GM23338 (cell line): Measurements from ENCODE around the gene LRRC37B. TPM values are rescaled to one million over a fixed set of nuclear protein-coding genes. Genes with fewer than 3 reads are reported as not detected.
A peak's percentile ranks its signal among the peaks of the same experiment; 100 is the strongest.

ENCODE experiments used
- ATAC-seq: fragments of 200-7000 bp; cut with Tn5 transposase; 3 replicates; pipeline ENCODE4 v1.9.1; 2020
- DNase-seq: peaks from one replicate; pipeline ENCODE4 v3.0.0-alpha.2; 2015; ENCODE audit warnings: low spot score
- H2AFZ ChIP-seq: fragments of 200-600 bp; sonication (generic); 2 replicates; pipeline ENCODE4 v1.8.0; 2016; ENCODE audit warnings: antibody characterized with exemption, mild to moderate bottlenecking, moderate library complexity
- H3F3A ChIP-seq: fragments of 200-600 bp; sonication (generic); replicated peaks from 2 replicates; pipeline ENCODE4 v1.8.0; 2017; ENCODE audit warnings: antibody characterized with exemption, mixed run types, low read depth
- H3K27ac ChIP-seq: fragments of 200-600 bp; sonication (generic); 2 replicates; pipeline ENCODE4 v1.6.1; 2016; ENCODE audit warnings: low read depth
- H3K27me3 ChIP-seq: fragments of 200-600 bp; sonication (generic); 2 replicates; pipeline ENCODE4 v1.8.0; 2016; ENCODE audit warnings: mild to moderate bottlenecking, mixed run types, moderate library complexity; ENCODE audit not compliant: insufficient read depth
- H3K36me3 ChIP-seq: fragments of 200-600 bp; sonication (generic); 2 replicates; pipeline ENCODE4 v1.8.0; 2016; ENCODE audit warnings: mild to moderate bottlenecking; ENCODE audit not compliant: insufficient read depth
- H3K4me1 ChIP-seq: fragments of 200-600 bp; sonication (generic); 2 replicates; pipeline ENCODE4 v1.8.0; 2016; ENCODE audit warnings: mild to moderate bottlenecking, moderate library complexity; ENCODE audit not compliant: insufficient read depth
- H3K4me2 ChIP-seq: fragments of 200-600 bp; sonication (generic); 2 replicates; pipeline ENCODE4 v1.7.1; 2017; ENCODE audit warnings: mixed run types
- H3K4me3 ChIP-seq: fragments of 200-600 bp; sonication (generic); 2 replicates; pipeline ENCODE4 v1.6.1; 2016; ENCODE audit warnings: mixed run types
- H3K79me2 ChIP-seq: fragments of 200-600 bp; sonication (generic); replicated peaks from 2 replicates; pipeline ENCODE4 v1.8.0; 2017; ENCODE audit warnings: mild to moderate bottlenecking; ENCODE audit not compliant: insufficient read depth
- H3K9me2 ChIP-seq: fragments of 200-600 bp; sonication (generic); 2 replicates; pipeline ENCODE4 v1.8.0; 2017; ENCODE audit not compliant: insufficient read depth
- H4K20me1 ChIP-seq: fragments of 200-600 bp; sonication (generic); replicated peaks from 2 replicates; pipeline ENCODE4 v1.8.0; 2017; ENCODE audit warnings: mild to moderate bottlenecking; ENCODE audit not compliant: insufficient read depth
- H3K27ac Mint-ChIP-seq: 2 replicates; pipeline ENCODE4 v1.8.0; 2020; ENCODE audit warnings: inconsistent platforms, mild to moderate bottlenecking, moderate library complexity, mixed read lengths
- H3K27me3 Mint-ChIP-seq: 3 replicates; pipeline ENCODE4 v1.8.0; 2022; ENCODE audit warnings: low read depth, mild to moderate bottlenecking, moderate library complexity, mixed read lengths, inconsistent platforms; ENCODE audit not compliant: insufficient read depth, poor library complexity
- H3K36me3 Mint-ChIP-seq: 3 replicates; pipeline ENCODE4 v1.8.0; 2021; ENCODE audit warnings: low read depth, mild to moderate bottlenecking, inconsistent platforms, moderate library complexity, mixed read lengths
- H3K4me1 Mint-ChIP-seq: 3 replicates; pipeline ENCODE4 v1.8.0; 2020; ENCODE audit warnings: mild to moderate bottlenecking, inconsistent platforms, mixed read lengths
- H3K4me3 Mint-ChIP-seq: 3 replicates; pipeline ENCODE4 v1.8.0; 2021; ENCODE audit warnings: moderate library complexity, mild to moderate bottlenecking, inconsistent platforms, mixed read lengths
- H3K9me3 Mint-ChIP-seq: 3 replicates; pipeline ENCODE4 v1.8.0; 2020; ENCODE audit warnings: moderate library complexity, mild to moderate bottlenecking, inconsistent platforms, mixed read lengths
- CREB1 ChIP-seq: fragments of 250-450 bp; sonication (Bioruptor Pico); IDR thresholded peaks from 2 replicates; pipeline ENCODE4 v1.5.0; 2020; ENCODE audit warnings: low read depth, mild to moderate bottlenecking, moderate library complexity
- EZH2 ChIP-seq: fragments of 200-600 bp; sonication (generic); IDR thresholded peaks from one replicate; pipeline ENCODE4 v1.8.0; 2017; ENCODE audit warnings: antibody characterized with exemption, mild to moderate bottlenecking, low read depth; ENCODE audit not compliant: unreplicated experiment
- EZH2phosphoT487 ChIP-seq: fragments of 200-600 bp; sonication (generic); IDR thresholded peaks from one replicate; pipeline ENCODE4 v1.8.1; 2018; ENCODE audit warnings: antibody characterized with exemption; ENCODE audit not compliant: unreplicated experiment
- JUNB ChIP-seq: IDR thresholded peaks from one replicate; pipeline ENCODE4 v1.6.1; 2016; ENCODE audit warnings: antibody characterized with exemption; ENCODE audit not compliant: unreplicated experiment
- NANOG ChIP-seq: IDR thresholded peaks from 2 replicates; pipeline ENCODE4 v1.6.1; 2016; ENCODE audit warnings: antibody characterized with exemption, borderline replicate concordance
- POLR2AphosphoS5 ChIP-seq: IDR thresholded peaks from 2 replicates; pipeline ENCODE4 v1.6.1; 2016; ENCODE audit warnings: antibody characterized with exemption, low read depth
- STAT1 ChIP-seq: IDR thresholded peaks from one replicate; pipeline ENCODE4 v1.6.1; 2016; ENCODE audit warnings: antibody characterized with exemption; ENCODE audit not compliant: unreplicated experiment
- ZNF114 ChIP-seq: fragments of 250-450 bp; sonication (Bioruptor Pico); IDR thresholded peaks from 2 replicates; pipeline ENCODE4 v1.5.0; 2020; ENCODE audit warnings: mild to moderate bottlenecking, moderate library complexity
- ZNF331 ChIP-seq: fragments of 250-450 bp; sonication (Bioruptor Pico); IDR thresholded peaks from 2 replicates; pipeline ENCODE4 v1.5.0; 2020; ENCODE audit warnings: low read depth, mild to moderate bottlenecking, moderate library complexity
- polyA plus RNA-seq: library from polyadenylated mRNA; unstranded; fragments of >200 nt; fragmentation: Nextera tagmentation; extraction: Ambion mirVana; gene quantifications from 2 replicates; pipeline ENCODE4 v1.2.1, GENCODE V29; 2016
- total RNA-seq: library from RNA; depleted of rRNA; stranded (reverse); fragments of >200 nt; shearing (Covaris generic); gene quantifications from 2 replicates; pipeline ENCODE4 v1.2.3, GENCODE V29; 2014
- TF ChIP-seq, protein P1 (sequence below): IDR thresholded peaks from one replicate; pipeline ENCODE4 v1.6.1; 2018; ENCODE audit warnings: antibody characterized with exemption; ENCODE audit not compliant: unreplicated experiment
- TF ChIP-seq, protein P2 (sequence below): IDR thresholded peaks from 2 replicates; pipeline ENCODE4 v1.6.1; 2016; ENCODE audit warnings: antibody characterized with exemption
- TF ChIP-seq, protein P3 (sequence below), 2 experiments: fragments of 200-600 bp in 1 of 2; sonication (generic) in 1 of 2; conservative IDR thresholded peaks; 2 replicates each; pipeline versions ENCODE4 v1.5.1 to v1.6.1; 2016 to 2017; ENCODE audit warnings: antibody characterized with exemption in 2 of 2, low read depth in 2 of 2, mild to moderate bottlenecking in 2 of 2, moderate library complexity in 1 of 2

Gene LRRC37B
- total and polyA plus RNA-seq, 2 experiments from 2014 or later: 21.4 to 24.3 TPM

DNA sequence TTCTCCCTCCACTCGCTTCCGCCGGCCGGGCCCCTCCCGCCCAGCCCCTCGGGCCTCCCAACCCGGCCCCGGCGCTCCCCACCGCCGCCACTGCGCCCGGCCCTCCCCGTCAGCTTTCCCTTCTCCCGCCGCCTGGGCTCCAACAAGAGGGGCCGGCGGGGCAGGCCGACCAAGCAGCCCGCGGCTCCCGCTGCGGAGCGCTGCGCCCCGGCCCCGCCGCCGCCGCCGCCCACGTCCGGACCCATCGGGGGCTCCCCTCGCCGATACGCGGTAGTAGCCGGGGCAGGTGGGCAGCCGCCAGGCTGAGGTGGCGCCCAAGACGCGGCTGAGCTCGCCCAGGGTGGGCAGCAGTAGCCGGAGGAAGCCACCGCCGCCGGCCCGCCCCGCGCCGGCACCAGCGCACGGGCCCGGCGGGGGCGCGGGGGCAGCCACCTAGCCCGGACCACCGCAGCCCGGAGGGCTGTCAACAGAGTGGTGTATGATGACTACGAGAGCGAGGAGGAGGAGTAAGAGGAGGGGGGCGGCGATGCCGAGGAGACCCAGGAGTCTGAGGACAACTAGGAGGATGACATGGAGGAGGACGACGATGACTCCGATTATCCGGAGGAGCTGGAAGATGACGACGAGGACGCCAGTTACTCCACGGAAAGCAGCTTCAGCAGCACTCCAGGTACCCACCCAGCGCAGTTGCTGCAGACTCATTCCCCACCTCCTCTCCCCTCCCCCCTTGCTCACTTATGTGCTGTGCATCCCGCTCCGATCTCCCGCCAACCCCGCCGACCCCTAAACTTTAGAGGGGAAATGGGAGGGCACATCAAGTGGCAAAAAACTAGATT lies 498 bp downstream of the LRRC37B start:
- Mint-ChIP-seq H3K27ac (peak overlapping the region; percentile 89), H3K36me3 (no peaks in the 10 kb centered on the region; the same call in 1 of the 3 replicates), H3K27me3 (peaks cover 11% of the 10 kb centered on the region), H3K4me1 (peaks cover 6% of the 10 kb centered on the region; the same call in 1 of the 3 replicates), H3K4me3 (peak overlapping the region; percentile 84), H3K9me3 (no peaks in the 10 kb centered on the region)
- Histone ChIP-seq H3K4me3 (peak overlapping the region; percentile 98), H3K27me3 (peaks cover 22% of the 10 kb centered on the region), H3K27ac (peak overlapping the region; percentile 39; the same call in 1 of the 2 replicates), H3F3A (0 out of 2 replicates have a peak, but pooled peaks cover 4% of the 10 kb centered on the region), H3K4me2 (peak overlapping the region; percentile 80), H3K36me3 (no peaks in the 10 kb centered on the region), H3K4me1 (no peaks in the 10 kb centered on the region), H3K9me2 (no peaks in the 10 kb centered on the region), H4K20me1 (peaks cover 6% of the 10 kb centered on the region; the same call in 1 of the 2 replicates), H3K79me2 (peaks cover 48% of the 10 kb centered on the region), H2AFZ (peak overlapping the region; percentile 96)
- no peak for TF ChIP-seq JUNB
- TF ChIP-seq, protein P1, sequence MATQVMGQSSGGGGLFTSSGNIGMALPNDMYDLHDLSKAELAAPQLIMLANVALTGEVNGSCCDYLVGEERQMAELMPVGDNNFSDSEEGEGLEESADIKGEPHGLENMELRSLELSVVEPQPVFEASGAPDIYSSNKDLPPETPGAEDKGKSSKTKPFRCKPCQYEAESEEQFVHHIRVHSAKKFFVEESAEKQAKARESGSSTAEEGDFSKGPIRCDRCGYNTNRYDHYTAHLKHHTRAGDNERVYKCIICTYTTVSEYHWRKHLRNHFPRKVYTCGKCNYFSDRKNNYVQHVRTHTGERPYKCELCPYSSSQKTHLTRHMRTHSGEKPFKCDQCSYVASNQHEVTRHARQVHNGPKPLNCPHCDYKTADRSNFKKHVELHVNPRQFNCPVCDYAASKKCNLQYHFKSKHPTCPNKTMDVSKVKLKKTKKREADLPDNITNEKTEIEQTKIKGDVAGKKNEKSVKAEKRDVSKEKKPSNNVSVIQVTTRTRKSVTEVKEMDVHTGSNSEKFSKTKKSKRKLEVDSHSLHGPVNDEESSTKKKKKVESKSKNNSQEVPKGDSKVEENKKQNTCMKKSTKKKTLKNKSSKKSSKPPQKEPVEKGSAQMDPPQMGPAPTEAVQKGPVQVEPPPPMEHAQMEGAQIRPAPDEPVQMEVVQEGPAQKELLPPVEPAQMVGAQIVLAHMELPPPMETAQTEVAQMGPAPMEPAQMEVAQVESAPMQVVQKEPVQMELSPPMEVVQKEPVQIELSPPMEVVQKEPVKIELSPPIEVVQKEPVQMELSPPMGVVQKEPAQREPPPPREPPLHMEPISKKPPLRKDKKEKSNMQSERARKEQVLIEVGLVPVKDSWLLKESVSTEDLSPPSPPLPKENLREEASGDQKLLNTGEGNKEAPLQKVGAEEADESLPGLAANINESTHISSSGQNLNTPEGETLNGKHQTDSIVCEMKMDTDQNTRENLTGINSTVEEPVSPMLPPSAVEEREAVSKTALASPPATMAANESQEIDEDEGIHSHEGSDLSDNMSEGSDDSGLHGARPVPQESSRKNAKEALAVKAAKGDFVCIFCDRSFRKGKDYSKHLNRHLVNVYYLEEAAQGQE: no peak
- ATAC-seq (peak; percentile 65), DNase-seq (peak; percentile 66)

DNA sequence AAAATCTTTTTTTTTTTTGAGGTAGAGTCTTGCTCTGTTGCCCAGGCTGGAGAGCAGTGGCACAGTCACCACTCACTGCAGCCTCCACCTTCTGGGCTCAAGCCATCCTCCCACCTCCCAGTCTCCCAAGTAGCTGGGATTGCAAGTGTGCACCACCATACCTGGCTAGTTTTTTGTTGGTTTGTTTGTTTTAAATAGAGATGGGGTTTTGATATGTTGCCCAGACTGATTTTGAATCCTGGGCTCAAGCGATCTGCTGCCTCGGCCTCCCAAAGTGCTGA lies 2.0 kb downstream of the LRRC37B start:
- DNase-seq (no peak), ATAC-seq (no peak)
- Histone ChIP-seq H3K27me3 (peaks cover 22% of the 10 kb centered on the region), H4K20me1 (peaks cover 6% of the 10 kb centered on the region; the same call in 1 of the 2 replicates), H3K36me3 (no peaks in the 10 kb centered on the region), H3F3A (0 out of 2 replicates have a peak, but pooled peaks cover 4% of the 10 kb centered on the region), H3K27ac (no peak overlapping the region), H3K4me1 (no peaks in the 10 kb centered on the region), H3K9me2 (no peaks in the 10 kb centered on the region), H3K79me2 (peaks cover 63% of the 10 kb centered on the region), H3K4me3 (peak overlapping the region; percentile 98), H2AFZ (no peak overlapping the region), H3K4me2 (peak overlapping the region; percentile 80)
- Mint-ChIP-seq H3K27ac (0 out of 2 replicates have a peak overlapping the region, but pooled peaks have one; percentile 11), H3K9me3 (no peaks in the 10 kb centered on the region), H3K4me3 (peak overlapping the region; percentile 84), H3K4me1 (peaks cover 6% of the 10 kb centered on the region; the same call in 1 of the 3 replicates), H3K36me3 (no peaks in the 10 kb centered on the region; the same call in 1 of the 3 replicates), H3K27me3 (peaks cover 11% of the 10 kb centered on the region)
- no peak for TF ChIP-seq ZNF114 (CRISPR knock-in tag)
- TF ChIP-seq, protein P1: no peak
- TF ChIP-seq, protein P2, sequence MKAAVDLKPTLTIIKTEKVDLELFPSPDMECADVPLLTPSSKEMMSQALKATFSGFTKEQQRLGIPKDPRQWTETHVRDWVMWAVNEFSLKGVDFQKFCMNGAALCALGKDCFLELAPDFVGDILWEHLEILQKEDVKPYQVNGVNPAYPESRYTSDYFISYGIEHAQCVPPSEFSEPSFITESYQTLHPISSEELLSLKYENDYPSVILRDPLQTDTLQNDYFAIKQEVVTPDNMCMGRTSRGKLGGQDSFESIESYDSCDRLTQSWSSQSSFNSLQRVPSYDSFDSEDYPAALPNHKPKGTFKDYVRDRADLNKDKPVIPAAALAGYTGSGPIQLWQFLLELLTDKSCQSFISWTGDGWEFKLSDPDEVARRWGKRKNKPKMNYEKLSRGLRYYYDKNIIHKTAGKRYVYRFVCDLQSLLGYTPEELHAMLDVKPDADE: no peak
- no peak for TF ChIP-seq CREB1 (CRISPR knock-in tag)
- TF ChIP-seq ZNF331 (CRISPR knock-in tag): no peak
- TF ChIP-seq NANOG: no peak
- TF ChIP-seq EZH2: no peak
- TF ChIP-seq, protein P3, sequence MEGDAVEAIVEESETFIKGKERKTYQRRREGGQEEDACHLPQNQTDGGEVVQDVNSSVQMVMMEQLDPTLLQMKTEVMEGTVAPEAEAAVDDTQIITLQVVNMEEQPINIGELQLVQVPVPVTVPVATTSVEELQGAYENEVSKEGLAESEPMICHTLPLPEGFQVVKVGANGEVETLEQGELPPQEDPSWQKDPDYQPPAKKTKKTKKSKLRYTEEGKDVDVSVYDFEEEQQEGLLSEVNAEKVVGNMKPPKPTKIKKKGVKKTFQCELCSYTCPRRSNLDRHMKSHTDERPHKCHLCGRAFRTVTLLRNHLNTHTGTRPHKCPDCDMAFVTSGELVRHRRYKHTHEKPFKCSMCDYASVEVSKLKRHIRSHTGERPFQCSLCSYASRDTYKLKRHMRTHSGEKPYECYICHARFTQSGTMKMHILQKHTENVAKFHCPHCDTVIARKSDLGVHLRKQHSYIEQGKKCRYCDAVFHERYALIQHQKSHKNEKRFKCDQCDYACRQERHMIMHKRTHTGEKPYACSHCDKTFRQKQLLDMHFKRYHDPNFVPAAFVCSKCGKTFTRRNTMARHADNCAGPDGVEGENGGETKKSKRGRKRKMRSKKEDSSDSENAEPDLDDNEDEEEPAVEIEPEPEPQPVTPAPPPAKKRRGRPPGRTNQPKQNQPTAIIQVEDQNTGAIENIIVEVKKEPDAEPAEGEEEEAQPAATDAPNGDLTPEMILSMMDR (conservative IDR thresholded peaks at IDR 0.05; ENCODE audit: low read depth in 2 of 2): no peak
- no peak for TF ChIP-seq EZH2phosphoT487
- TF ChIP-seq STAT1: no peak
- TF ChIP-seq POLR2AphosphoS5: no peak
